GM18505 (cell line): ENCODE results near the gene FAM240B.

Experiments used
- ATAC-seq: cut with Tn5 transposase; IDR thresholded peaks from one replicate; pipeline ENCODE4 v1.9.1; 2021; ENCODE audit not compliant: unreplicated experiment
- POLR2A ChIP-seq: IDR thresholded peaks from 4 replicates; pipeline ENCODE4 v1.6.1; 2011; ENCODE audit warnings: borderline replicate concordance; ENCODE audit not compliant: insufficient read depth, insufficient read length; ENCODE audit errors: extremely low read depth

Gene FAM240B

DNA sequence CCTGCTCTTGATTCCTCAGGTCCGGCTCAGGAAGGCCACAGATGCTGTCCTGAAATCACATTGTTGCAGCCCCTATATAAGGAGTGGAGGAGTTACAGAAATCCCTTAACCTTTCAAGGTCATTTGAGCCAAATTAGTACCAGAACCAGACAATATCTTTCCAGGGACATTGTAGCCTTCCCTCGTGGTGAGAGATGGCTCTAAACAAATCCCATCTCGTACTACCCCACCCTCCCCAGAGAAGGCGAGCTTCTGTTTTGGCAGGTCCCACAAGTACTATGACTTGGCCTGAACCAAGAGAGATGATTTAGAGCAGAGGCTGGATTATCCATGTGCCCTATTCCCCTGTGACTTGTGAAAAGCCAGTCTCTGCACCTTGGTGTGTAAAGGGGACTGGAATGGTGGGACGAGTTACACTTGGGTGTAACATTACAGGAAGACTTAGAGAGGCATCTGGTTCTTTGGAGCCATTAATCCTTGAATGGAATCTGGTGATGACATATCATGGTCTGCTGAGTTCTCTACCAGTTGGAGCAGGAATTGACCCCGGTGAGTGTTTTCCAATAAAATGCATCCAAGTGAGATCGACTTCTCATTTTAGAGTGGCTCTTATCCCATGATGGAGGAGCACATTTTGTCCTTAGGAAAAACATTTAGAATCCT lies at the start of gene FAM240B:
Gene FAM240B, minus strand, starts transcription at position 51 of the 663 bp plus-strand sequence. CDS start 16,134 bp downstream, outside the sequence.
- ATAC-seq, result no peak
- TF ChIP-seq POLR2A, result no peak

DNA sequence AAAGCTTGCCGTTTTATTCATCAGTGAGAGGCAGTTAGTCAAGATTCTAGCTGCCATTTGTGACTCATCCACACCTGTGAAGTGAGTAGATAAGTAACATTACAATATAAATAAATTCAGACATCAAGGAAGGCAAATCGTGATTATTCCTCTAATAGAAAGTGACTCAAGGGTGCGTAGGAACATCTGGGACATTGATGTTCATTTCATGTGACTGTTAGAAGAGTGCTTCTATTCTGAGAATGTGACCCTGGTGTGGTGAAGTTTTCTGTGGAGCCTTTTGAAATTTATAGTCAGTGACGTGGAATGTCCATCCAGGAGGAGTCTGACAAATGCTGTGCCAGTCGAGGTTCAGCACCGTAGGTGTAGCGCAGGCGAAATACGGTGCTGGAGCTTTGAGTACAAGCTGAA lies 48.4 kb upstream of the FAM240B start:
- no peak for TF ChIP-seq POLR2A
- ATAC-seq, result no peak

DNA sequence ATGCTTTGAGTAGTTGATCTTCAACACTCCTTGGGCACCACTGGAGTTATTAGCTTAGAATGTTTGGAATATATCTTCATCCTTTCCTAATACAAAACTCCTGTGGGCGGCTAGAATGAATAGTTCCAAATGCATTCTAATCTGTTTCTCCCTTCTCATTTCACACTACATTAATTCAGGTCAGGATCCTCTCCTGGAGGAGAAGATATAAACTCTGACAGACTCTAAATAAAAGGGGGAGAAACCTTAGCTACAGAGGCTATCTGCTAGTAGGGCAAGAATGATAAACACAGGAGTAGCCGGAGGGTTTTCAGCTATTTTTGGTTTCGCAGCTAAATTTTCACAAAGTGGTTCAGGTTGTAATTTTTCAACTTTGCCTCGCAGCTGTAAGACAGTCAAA lies 45.2 kb upstream of the FAM240B start:
- no peak for TF ChIP-seq POLR2A
- ATAC-seq, result no peak

DNA sequence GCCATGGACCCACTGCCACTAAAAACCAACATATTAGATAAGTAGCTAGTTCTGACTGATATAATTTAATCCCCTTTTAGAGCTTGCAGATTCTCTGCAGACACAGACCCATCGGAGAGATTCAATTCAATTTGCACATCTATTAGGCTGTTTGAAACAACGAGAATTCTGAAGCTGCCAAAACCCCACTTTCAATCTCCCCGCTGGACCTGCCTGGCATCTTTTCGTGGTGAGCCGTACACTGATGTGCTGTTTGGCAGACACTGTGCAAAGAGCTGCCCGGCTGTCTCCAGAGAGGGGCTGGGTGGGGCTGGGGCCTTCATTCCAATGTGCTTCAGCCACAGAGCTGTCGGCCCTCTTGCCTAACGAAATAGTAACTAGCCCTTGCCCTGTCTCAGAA lies 42.1 kb upstream of the FAM240B start:
- no peak for TF ChIP-seq POLR2A
- ATAC-seq, result no peak

DNA sequence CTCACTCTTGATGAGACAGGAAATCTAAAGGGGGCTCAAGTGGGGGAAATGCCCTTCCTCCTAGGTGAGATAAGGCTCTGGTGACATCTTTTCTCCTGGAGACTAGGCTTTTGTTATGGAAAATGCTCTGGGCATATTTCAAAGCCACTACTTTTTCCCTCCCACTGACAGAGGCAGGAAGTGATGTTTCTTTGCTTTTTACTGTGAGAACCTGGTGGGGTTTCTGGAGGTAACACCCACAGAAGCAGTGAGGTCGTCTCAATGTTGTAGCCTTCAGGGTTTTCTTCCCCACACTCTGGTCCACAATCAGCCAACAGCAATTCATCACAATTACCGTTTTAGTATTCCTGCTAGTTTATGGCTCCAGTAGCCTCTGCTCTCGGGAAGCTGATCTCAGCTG lies 41.4 kb upstream of the FAM240B start:
- no peak for ATAC-seq
- TF ChIP-seq POLR2A, result no peak

DNA sequence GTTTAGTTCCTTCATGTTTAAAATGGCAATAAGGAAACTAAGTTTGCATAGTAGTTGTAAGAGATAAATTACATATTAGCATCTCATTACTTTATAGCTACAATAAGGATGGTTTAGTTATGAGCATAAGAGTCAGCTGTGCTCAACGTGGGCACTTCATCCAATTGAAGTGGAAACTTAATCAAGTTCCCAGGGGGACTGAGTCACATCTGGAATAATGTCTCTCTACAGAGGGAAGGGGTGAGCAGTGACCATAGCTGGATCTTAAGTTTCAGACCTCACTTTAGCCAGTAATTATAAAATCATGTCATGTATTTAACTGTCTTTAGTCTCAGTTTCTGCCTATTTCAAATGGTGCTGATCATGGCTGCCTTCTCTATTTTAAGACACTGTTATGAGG lies 36.8 kb upstream of the FAM240B start:
- ATAC-seq, result no peak

DNA sequence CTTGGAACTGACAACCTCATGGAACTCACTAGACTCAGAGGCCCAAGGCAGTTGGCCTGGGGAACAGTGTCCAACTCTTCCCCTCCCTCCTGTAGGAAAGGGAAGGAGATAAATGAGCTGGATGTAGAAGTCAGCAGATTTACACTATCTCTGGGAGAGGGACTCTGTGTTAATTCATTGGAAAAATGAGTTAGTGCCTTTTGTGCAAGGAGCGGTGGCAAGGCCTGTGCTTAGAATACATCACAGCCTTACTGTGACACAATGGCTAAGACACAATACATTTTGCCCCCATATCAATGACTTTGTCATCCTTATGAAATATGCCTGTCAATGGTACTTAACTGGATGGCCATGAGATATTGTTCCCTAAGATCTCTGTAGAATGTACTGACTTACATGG lies 28.0 kb upstream of the FAM240B start:
- ATAC-seq, result no peak
- no peak for TF ChIP-seq POLR2A

More for the DNA sequence above, 36.8 kb upstream of the FAM240B start:
- TF ChIP-seq POLR2A, result no peak

DNA sequence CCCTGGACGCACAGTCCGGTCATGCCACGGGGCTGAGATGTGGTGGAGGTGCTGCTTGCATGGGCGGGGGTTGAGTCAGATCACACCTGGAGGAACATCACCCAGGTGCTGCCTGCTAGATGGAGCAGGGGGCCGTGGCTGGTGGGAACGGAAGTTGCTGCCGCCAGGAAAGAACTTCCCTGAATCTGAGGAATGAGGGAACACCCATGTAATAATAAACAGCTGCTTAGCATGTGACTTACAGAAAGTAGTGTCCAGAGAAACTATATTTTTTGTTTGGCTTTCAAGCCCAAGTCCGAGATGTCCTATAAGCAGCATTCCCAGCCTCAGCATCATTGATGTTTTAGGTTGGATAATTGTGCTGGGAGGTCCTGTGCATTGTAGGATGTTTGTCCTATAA lies 27.1 kb upstream of the FAM240B start:
- TF ChIP-seq POLR2A, result no peak
- no peak for ATAC-seq

DNA sequence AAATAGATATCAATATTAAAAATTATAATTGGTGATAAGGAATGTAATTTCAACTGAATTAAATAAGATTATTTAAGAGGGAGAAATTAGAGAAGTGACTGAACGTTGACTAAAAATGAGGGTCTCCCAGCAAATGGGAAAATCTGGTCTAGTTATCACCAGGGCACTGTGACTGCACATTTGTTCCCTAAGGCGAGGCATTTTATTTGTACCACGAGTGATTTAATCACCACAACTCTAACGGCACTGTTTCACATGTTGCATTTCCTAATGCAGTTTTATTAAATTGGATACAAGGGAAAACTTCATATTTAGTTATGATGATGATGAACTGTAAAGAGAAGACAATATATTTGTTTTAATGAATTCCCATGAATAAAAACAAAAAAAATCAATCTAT lies 26.4 kb upstream of the FAM240B start:
- no peak for ATAC-seq
- no peak for TF ChIP-seq POLR2A

DNA sequence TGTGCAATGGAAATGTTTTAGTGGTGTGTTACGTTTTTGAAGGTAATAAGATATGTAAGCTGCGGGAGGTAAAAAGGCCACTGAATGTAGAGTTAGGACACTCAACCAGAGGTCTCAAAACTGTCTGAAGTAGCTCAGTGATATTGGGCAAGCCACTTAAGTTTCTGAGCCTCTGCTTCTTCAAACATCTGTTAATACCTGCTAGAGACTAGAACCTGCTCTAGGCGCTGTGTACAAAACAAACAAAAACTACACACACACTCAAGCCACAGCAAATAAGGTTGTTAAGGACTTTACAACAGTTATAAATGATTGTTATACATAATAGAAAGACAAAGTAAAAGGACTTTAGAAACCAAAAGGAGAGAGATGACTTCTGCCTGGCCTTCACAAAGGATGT lies 24.6 kb upstream of the FAM240B start:
- no peak for ATAC-seq
- no peak for TF ChIP-seq POLR2A

DNA sequence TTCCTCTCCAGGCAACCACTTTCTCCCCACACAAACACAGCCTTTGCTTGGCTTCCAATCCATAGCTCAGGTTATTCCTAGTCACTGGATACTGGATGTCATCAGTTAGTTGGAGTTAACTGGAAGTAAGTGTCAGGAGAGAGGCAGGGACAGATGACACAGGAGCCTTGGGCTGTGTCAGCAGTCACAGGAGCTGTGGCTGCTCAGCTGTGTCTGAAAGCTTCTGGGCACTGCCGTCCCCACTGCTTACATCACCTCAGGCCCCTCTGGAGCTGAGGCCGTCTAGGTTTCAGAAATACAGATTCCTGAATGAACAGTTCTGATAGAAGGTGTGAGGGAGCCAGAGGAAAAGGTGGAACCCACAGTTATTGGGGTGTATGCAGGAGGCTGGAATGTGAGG lies 17.3 kb upstream of the FAM240B start:
- ATAC-seq, result no peak
- TF ChIP-seq POLR2A, result no peak

DNA sequence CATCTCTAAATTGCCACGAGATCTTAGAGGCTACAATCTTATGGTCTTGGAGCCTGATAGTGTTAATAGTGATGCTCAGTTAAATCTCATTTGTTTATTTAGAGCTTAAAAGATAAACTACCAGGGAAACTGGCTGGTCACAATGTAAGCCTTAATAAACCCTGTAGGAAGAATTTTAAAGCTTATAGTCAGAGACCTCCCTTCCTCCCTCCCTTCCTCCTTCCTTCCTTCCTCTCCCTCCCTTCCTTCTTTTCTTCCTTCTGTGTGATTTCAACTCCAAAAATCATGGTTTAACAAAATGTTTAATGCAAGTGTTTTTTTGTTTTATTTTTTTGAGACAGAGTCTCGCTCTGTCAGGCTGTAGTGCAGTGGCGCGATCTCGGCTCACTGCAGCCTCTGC lies 14.9 kb upstream of the FAM240B start:
- ATAC-seq, result no peak

DNA sequence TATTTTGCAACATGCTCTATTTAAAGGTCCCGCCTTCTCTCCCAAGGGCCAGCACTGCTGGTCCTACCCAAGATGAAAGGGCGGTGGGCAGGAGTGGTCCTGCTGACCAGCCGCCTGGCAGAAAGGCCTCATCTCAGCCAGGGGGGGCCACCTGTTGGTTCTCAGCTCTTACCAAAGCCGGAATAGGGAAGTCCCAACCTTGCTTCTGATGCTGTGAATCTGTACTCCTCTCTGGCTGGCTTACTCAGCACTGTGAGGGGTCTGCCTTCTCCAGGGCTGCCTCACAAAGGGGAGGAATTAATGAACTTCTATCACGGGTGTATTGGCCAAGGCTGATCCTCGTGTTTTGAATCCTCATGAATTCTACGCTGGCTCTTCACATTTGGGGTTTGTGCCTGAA lies 13.6 kb upstream of the FAM240B start:
- no peak for ATAC-seq
- no peak for TF ChIP-seq POLR2A

More for the DNA sequence above, 14.9 kb upstream of the FAM240B start:
- no peak for TF ChIP-seq POLR2A

DNA sequence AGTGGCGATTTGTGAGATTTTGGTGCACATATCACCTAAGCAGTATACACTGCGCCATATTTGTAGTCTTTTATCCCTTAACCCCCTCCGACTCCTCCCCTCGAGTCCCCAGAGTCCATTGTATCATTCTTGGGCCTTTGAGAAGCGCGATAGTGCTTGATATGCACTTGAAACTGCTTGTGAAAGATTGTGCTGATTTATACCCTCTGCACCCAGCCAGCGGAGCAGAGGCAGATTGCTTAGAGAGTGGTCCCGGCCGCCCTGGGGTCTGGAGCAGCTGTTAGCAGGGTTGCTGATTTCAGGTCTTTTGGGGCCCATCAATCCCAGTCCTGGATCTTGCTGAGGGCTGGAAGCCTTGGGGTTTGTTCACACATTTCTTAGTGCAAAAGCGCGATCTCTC lies 13.0 kb upstream of the FAM240B start:
- ATAC-seq, result no peak
- no peak for TF ChIP-seq POLR2A
